ENCODE results near the gene PID1.

DNA sequence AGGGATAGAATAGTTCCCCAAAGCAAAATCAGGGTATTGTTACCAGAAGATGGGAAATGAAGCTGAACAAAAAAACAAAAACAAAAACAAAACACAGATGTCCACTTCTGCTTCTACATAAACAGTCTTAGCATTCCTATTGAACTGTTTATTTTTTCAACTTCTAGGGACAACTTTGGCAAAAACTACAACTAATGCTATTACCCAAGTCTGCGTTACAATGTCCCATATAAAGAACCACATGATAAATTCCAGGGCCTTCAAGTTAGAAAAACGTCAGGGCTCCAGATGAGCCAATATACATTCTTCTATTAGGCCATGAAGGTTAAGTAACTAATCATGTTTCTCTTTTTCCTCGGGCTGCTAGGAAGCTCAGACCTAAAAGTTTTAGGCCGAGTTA is 16.9 kb downstream of the PID1 start:
- TF ChIP-seq, protein P1, sequence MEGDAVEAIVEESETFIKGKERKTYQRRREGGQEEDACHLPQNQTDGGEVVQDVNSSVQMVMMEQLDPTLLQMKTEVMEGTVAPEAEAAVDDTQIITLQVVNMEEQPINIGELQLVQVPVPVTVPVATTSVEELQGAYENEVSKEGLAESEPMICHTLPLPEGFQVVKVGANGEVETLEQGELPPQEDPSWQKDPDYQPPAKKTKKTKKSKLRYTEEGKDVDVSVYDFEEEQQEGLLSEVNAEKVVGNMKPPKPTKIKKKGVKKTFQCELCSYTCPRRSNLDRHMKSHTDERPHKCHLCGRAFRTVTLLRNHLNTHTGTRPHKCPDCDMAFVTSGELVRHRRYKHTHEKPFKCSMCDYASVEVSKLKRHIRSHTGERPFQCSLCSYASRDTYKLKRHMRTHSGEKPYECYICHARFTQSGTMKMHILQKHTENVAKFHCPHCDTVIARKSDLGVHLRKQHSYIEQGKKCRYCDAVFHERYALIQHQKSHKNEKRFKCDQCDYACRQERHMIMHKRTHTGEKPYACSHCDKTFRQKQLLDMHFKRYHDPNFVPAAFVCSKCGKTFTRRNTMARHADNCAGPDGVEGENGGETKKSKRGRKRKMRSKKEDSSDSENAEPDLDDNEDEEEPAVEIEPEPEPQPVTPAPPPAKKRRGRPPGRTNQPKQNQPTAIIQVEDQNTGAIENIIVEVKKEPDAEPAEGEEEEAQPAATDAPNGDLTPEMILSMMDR (IDR thresholded peaks at IDR 0.05), result no peak
- no peak for TF ChIP-seq POLR2A (IDR thresholded peaks at IDR 0.05)
